TTC549 (cell line): ENCODE data around the gene CCDC60.

Experiments used
- FAIRE-seq: peaks from 2 replicates; lab custom pipeline; 2012; peaks lifted over from hg19 to GRCh38; lab: Jason Lieb, UNC

CCDC60 gene, protein sequence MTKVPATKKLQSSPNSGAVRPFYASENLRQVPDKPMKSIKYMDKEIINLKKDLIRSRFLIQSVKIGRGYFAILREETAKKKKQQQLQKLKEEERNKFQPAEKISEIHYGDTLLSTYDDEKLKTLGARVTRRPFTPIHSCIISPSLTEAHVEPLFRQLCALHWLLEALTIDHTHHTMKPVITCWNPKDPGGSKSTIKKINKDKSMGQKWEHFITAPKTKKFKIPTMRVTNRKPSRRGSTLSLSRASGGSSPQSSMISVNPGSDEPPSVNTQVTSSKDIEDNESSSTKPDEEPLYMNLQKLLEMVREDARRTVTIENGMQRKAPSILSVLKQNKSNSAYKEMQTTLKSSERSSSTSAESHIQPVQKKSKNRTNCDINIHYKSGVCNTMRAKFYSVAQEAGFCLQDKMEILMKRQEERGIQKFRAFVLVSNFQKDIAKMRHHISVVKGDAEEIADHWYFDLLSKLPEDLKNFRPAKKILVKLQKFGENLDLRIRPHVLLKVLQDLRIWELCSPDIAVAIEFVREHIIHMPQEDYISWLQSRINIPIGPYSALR

GRCh38 chr12:119334430-119335170 lies at the start of gene CCDC60:
TSS of gene CCDC60 (plus strand) at chr12:119334729. CDS start at chr12:119335177, 448 bp downstream.
- FAIRE-seq: no peak

- no peak for FAIRE-seq
Measured at GRCh38 chr12:119288576-119288975, 46.0 kb upstream of the CCDC60 start.

GRCh38 chr12:119292893-119293630 lies 41.5 kb upstream of the CCDC60 start:
- FAIRE-seq: no peak

DNA sequence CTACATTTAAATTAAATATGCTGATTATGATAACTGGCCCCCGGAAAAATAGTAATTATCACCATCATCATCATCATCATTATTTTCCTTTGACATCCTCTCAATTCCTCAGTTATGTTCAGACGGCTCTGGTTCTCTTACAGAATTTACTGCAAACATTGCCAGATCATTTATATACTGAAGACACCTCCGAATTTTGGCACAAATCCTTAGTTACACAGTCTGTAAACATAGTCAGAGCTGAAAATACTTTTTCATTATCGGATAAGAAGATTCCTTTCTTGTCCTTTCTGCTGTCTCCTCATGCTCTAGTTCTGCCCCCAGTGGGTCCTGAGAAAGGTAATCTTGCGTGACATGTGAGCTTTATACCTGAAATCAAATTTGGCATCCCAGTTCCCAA lies 40.3 kb upstream of the CCDC60 start:
- no peak for FAIRE-seq

DNA sequence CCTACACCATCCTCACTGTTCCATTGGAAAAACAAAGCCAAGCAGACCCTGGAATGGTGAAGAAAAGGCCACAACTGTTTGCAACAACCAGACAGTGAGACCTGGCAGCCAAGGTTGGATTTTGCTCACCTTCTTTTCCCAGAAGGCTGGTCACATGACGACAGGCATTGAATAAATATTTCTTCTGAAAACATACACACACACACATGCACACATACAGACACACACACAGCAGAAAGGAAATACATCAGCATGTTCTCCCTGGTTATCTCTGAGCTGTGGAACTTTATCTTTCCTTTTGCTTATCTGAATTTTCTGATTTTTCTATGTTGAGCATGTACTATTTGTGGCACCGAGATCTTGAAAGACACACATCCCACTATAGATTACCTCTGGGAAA lies 38.0 kb upstream of the CCDC60 start:
- FAIRE-seq: no peak

- no peak for FAIRE-seq
Measured at GRCh38 chr12:119299130-119299529, 35.4 kb upstream of the CCDC60 start.

DNA sequence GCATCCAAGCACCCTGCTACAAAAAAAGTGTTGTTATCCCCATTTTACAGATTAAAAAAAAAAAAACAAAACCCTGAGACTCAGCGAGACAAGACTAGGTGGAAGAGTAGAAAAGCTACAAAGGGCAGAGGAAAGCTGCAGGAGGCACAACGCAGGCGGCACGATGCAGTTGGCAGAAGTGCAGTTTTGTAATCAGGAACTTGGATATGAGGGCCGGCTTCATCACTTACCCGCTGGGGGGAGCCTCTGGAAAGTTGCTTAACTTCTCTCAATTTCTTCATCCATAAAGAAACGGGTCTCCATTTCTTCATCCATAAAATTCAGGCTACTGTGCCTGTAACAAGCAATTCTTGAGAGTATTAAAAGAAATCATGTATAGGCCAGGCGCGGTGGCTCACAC lies 33.1 kb upstream of the CCDC60 start:
- no peak for FAIRE-seq

DNA sequence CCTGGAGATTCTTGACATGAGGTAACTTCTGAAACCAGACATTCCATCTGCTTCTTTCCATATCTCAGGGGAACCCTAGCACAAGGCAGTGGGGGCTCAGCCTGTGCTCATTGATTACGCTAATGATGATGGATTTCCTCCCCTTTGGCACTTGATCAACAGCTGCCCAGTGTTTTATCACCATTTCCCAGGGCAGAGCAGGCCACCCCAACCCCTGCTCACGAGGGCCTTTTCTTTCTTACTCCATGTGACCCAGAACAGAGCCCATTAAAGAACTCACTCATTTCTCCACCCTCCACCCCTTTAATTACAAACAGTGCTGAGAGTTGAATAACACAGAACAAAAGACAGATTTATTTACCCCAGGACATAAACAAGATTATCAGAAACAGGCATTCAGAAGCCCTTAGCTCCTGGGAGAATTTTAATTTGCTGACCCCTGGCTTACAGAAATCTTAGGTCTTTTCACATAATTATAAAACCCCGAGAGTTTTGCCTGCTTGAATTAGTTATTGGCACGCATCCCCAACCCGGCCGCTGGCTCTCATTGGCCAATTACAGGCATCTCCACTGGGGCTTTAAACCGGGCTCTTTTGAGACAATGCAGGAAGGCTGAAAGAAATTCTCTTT lies 32.0 kb upstream of the CCDC60 start:
- no peak for FAIRE-seq

DNA sequence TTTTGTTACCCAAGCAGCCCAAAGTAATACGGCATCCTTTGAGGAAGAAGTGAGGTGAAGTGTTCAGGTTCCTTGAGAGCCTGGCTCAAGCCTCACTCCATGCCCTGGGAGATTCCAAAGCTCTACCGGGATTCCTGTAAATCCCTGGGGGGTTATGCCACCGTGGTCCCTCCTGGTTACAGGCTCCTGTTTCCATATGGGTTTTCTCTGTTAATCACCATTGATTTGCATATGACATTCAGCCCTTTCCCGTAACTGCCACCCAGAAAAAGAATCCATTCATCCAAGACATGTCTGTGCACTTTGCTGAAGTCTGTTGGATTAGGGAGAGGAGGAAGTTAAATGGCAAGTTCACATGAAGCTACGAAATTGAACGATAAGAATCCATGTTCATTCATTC lies 27.9 kb upstream of the CCDC60 start:
- no peak for FAIRE-seq

- FAIRE-seq: no peak
Measured at GRCh38 chr12:119307747-119308146, 26.8 kb upstream of the CCDC60 start.

DNA sequence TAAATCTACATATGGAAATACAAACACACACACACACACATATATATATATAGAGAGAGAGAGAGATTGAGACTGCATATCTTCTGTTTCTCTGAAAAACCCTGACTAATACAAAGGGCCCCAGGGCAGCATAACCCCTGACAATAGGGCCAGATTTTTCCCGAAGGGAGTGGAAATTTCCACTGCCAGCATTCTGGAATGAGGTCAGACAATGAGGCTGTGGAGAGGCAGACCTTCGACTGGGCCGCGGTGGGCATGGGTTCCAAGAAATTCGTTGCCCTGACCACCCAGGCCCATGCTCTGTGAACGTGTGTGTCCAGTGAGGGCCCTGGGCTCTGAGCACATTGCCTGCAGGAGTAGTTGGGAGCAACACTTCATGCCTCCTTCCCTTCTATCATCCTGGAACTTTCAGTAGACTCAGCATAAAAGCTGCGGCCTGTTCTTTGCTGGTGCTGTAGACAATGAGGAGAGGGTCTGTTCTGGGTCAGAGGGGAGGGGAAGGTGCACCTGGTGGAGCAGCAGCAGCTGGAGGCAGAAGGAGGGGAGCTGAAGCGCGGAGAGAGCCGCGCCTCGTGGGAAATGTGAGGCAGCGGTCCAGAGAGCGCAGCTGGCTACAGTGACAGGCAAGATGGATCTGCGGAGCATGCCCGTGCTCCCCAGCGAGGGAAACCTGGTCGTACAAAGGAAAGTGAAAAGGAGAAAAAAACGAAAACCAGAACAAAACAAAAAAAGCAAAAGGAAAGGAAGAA lies 25.6 kb upstream of the CCDC60 start:
- FAIRE-seq: no peak

DNA sequence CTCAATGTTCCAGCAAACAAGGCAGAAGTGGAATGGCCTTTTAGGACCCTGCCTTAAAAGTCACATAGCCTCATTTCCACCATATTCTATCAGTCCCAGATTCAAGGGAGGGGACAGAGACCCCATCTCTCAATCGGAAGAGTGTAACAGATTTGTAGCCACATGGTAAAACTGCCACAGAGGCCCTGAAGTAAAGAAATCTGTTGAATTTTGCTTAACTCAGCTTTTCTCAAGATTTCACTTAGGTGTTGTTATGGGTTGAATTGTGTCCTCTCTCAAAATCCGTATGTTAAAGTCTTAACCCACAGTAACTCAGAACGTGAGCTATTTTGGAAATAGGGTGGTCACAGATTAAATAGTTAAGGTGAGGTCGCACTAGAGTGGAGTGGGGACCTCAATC lies 22.7 kb upstream of the CCDC60 start:
- no peak for FAIRE-seq

DNA sequence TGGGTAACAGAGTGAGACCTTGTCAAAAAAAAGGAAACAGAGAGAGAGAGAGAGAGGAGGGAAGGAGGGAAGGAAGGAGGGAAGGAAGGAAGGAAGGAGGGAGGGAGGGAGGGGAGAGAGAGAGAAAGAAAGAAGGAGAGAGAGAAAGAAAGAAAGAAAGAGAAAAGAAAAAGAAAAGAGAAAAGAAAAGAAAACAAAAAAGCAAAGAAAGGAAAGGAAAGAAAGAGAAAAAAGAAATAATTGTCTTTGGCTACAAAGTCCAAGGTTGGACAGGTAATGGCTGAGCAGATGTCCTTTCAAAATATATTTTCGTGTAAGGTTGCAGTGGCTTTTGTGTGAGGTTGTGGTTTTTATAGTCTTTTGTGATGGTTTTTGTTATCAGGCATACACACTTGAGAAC lies 21.6 kb upstream of the CCDC60 start:
- FAIRE-seq: no peak

DNA sequence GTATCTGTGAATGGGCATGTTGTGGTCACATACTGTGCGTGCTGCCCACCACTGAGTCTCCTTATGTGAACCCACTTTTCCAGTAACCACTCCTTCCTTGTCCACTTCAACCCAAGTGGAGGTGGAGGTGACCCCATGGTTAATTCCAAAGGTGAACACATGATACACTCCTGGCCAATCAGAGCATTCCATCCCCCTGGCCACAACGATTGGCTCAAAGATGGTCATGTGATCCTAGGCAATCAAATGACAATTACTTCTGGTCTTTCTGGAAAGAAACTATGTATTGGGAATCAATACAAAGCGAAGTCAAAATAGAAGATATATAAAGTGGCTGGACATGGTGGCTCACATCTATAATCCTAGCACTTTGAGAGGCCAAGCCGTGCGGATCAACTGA lies 20.2 kb upstream of the CCDC60 start:
- FAIRE-seq: no peak

DNA sequence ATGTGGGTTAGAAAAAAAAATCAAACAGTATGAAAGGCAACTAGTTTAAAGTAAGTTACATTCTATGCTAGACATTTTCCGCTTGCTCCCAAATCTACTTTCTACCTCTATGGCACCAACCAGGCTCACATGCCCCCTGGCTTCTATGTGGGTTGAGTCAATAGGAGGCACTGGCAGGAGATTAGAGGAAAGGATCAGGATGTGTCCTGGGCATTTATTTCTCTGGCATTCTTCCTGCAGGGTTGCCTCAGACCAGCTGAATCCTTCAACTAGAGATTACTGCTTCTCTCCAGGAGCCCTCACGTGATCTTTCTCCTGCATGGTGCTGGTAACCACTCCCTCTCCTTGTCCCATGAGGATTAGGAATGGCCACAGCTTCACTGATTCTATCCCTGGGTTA lies 14.9 kb upstream of the CCDC60 start:
- FAIRE-seq: no peak

- FAIRE-seq: no peak
Measured at GRCh38 chr12:119320678-119321077, 13.9 kb upstream of the CCDC60 start.

GRCh38 chr12:119322301-119322723 lies 12.2 kb upstream of the CCDC60 start:
- no peak for FAIRE-seq

- no peak for FAIRE-seq
Measured at GRCh38 chr12:119325813-119326212, 8.7 kb upstream of the CCDC60 start.

- FAIRE-seq: no peak
Measured at GRCh38 chr12:119326341-119326740, 8.2 kb upstream of the CCDC60 start.

GRCh38 chr12:119327471-119327870 lies 7.1 kb upstream of the CCDC60 start:
- no peak for FAIRE-seq

DNA sequence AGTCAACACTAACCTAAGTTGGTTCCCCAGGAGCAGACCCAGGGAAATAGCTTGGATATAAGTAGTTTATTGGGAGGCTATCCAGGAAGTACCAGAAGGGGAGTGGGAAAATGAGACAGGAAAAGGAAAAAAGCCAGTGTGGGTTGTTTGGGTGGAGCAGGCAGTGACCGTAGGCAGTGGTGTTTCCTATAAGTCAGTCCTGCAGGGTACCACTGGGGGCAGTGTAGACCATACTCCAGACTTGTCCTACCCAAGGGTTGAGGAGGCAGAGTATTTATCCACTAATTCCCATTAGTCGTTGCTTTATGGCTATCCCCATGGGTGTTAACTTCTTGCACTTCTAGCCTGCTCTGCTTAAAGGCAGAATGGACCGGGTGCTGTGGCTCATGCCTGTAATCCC lies 6.4 kb upstream of the CCDC60 start:
- FAIRE-seq: no peak
